GM19397 (cell line): ENCODE results near the gene TUBGCP5.
"Not testable (repeated sequence)": the region's sequence is repeated elsewhere in the genome, so short reads cannot be mapped to it uniquely, and the experiment has no call there.

Experiments used
- ATAC-seq: cut with Tn5 transposase; IDR thresholded peaks from one replicate; pipeline ENCODE4 v1.9.1; 2021; ENCODE audit warnings: mild to moderate bottlenecking, moderate library complexity; ENCODE audit not compliant: unreplicated experiment

TUBGCP5 gene

DNA sequence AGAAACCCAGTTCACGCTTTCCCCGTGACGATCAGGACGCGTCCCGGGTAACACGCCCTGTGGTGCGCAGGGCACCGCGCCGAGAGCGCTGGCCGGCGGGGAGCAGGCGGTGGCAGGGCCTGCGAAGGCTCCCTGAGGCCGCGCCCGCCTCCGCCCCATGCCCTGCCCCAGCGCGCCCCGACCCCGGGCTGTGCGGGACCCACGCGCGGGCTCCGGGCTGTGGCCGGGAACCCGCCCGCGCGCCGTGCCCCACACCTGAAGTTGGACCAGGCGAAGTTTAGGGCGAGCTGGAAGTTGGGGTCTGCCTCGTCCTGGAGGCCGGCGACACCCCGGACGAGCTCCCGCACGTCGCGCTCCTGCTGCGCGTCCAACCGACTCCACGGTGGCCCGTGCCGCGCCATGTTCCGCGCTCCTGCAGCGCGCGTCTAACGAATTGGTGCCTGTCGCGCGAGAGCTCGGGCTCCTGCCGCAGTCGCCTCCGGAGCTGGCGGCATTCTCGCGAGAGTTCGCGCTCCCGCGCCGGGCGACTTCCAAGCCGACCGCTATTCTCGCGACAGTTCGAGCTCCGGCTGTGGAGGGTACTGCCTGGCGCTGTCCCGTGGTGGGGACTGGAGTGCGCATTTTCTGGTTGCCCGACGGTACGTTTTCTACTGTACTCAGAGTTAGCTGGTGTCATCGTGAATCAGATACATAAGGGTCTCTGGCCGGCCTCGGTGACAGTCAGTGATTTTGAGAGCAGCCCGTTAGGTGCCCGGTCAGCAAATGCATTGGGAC lies at the start of gene TUBGCP5:
Gene TUBGCP5, minus strand, starts transcription at position 427 of the 774 bp plus-strand sequence. Its CDS starts 26 bp downstream, at position 401.
- ATAC-seq = peak; percentile 93

DNA sequence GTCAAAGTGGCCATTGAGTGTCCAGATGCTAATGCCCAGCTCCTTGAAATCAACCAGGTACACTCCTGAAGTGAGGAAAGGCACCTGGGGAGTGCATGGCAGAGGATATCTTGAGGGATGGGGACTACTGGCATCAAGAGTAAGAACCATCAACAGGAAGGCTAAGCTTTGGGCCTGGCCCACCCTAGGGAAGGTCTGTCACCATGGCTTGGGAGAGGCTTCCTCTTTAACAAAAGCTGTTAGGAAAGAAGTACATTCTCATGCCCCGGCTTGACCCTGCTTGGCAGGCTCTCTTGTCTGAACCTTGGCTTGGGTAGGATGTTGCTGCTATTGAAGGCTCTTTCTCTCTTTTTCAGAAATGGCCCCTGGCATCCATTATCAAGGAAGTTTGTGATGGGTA lies 43.7 kb upstream of the TUBGCP5 start:
- ATAC-seq = no peak

DNA sequence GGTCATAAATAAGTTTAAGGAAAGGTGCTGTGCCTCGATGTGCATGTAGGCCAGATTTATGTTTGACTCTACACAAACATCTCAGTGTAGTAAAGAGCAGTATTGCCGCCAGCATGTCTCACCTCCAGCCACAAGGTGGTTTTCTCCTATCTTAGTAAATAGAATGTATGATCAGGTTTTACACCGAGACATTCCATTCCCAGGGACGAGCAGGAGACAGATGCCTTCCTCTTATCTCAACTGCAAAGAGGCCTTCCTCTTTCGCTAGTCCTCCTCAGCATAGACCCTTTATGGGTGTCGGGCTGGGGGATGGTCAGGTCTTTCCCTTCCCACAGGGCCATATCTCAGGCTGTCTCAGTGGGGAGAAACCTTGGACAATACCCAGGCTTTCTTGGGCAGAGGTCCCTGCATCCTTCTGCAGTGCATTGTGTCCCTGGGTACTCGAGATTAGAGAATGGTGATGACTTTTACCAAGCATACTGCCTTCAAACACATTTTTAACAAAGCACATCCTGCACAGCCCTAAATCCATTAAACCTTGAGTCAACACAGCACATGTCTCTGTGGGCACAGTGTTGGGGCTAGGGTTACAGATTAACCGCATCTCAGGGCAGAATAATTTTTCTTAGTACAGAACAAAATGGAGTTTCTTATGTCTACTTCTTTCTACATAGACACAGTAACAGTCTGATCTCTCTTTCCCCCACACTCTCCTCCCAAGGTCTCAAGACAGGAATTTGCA lies 42.8 kb upstream of the TUBGCP5 start:
- not testable (repeated sequence) for ATAC-seq

DNA sequence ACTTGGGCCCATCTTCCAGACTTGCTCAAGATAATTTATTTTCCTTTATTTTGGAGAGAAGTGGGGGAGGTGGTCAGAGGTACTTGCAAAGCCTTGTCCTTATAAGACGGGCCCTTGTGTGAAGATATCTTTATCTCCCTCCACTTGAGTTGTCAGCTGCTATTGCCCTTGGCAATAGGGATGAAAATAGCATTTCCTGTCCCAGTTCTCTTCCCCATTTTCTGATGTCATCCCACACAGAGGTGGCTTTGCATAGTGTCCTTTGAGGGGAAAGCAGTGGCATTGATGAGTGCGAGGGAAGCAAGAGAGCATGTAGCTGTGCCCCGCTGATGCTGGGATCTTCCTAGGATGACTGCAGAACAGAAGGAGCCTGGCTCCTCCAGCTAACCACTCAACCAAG lies 41.9 kb upstream of the TUBGCP5 start:
- ATAC-seq = no peak

DNA sequence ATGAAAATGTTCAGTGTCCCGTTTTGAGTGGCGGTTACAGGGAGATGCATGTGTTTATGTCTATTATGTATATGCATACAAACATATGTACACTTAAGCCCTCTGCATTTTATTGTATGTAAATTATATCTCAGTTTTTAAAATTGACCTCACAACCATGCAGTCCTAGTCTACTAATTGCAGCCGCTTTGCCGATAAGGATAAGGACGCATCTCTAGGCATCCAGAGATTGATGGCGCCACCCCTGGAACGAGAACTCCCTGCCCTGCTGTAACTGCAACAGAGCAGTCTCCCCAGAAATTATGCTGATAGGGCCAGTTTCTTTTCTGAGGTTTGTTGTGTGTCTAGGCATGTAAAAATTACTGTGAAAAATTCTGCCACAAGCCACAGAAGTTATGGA lies 40.4 kb upstream of the TUBGCP5 start:
- ATAC-seq = no peak

DNA sequence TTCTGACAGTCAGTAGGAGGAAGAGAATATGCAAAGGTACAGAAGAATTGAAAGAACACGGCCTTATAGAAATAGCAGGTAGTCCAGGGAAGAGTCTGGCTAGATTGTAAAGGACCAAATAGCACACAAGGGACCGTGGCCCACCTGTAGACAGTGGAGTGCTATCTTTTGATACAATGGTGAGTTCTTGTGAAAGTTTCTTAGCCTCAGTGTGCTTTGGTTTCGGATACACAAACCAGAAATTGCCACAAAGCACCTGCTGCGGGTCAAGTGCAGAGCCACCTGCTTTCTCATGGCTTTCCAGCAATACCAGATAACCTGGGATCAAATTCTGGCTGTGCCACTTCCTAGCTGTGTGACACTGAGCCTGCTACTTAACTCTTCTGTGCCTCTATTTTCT lies 36.6 kb upstream of the TUBGCP5 start:
- ATAC-seq = no peak

DNA sequence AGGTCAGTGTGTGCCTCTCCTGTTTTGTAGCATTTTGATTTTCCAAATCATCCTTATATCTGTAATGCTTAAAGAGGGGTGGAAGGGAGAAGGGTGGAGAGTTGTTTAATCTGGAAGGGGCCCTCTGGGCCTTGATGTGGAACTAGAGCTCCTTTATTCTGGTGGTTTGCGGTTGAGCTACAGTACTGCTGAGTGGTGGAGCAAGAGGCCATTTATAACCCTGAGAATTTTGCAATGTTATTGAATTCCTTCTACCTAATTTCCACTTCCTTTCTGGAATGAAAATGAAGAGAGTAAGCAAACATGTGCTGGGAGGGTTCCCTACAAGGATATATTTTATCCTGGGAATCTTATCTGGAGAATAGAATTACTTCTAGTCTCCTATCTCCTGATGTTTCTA lies 35.3 kb upstream of the TUBGCP5 start:
- ATAC-seq = no peak

DNA sequence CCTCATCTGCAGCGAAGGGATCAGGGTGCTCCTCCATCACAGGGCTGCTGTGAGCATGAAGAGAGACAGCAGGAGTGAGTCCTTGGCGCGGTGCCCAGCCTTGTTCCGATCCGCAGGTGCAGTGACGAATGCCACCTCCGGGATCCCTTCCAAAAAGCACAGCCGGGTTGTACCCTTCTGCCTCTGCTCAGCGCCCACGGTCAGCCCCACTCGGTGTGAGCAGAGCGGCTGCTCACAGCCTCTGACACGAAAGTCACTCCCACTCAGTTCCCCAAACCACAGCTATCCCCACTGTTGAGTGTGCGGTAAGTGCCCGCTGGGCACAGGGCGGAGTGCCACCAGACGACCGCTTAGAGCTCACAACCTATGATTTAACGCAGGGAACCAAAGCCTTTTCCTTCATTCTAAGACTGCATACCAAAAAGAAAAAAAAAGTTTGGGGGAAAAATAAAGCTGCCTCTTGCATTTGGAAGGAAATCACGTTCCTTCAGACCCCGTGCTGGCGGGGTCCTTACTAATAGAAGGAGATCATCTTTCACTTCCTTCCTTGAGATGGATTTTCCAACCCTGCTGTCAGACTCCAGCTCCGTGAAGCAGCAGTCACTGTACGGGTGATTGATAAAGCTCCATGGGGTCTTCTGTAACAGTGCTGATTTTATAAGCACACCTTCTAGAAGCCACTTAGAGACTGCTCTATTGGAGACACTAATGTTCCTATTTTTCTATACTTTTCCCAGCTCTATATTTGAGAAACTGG lies 34.7 kb upstream of the TUBGCP5 start:
- no peak for ATAC-seq

DNA sequence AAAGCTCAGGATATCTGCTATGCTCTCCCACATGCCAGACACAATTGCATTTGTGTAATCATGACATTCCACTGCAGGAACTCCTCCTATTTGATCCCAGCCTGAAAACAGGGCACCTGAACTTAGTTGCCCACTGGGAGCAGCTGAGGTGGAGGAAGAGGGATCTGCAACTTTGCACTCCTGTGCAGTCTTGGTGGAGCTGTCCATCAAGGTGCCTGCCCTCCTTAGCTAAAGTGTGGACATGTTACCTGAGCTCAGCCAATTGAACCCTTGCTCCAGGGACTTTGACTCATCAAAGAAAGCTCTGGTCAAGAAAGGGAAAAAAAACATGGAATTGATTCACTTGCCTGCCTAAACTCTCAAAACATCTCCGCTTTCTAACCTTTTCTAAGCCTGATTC lies 33.3 kb upstream of the TUBGCP5 start:
- no peak for ATAC-seq

DNA sequence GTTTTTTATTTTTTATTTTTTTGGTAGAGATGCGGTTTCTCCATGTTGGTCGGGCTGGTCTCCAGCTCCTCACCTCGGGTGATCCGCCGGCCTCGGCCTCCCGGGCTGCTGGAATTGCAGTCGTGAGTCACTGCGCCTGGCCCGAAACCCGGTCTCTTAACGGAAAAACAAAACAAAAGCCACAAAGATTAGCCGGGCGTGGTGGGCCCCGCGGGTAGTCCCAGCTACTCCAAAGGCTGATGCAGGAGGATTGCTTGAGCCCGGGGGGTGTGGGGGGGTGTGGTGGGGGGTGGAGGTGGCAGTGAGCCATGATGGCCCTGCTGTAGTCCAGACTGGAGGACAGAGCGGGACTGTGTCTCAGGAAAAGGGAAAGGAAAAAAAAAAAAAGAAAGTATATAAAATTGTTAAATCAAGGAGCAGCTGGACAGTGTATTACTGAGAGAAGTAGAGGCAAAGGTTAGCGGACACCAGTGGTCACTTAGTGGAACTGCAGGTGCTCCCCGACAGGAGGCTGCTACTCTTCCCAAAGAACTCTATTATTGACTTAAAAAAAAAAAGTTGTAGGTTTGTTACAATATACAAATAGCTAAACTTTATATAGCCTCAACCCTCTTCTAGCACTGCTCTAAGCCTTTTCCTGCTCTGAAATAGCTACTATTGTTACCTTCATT lies 30.3 kb upstream of the TUBGCP5 start:
- ATAC-seq = no peak

DNA sequence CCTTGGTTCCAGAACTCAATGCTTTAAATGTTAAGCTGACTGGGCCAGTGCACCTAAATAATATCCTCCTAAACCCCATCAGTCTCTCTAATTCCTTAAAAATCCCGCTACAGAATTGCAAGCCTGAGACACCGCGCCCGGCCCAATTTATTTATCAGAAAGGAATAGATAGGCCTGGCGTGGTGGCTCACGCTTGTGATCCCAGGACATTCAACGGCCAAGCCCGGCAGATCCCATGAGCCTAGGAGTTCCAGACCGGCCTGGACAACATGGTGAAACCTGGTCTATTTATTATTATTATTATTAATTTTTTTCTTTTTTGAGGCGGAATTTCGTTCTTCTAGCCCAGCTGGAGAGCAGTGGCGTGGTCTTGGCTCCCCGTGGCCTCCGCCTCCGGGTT lies 28.0 kb upstream of the TUBGCP5 start:
- ATAC-seq = no peak

DNA sequence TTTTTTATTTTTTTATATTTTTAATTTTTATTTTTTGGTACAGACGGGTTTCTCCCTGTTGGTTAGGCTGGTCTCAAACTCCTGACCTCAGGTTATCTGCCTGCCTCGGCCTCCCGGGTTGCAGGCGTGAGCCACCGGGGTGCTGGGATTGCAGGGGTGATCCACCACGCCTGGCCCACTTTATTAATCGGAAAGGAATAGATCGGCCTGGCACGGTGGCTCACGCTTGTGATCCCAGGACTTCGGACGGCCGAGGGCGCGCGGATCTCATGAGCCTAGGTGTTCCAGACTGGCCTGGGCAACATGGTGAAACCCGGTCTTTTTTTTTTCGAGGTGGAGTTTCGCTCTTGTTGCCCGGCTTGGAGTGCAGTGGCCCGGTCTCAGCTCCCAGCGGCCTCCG lies 26.5 kb upstream of the TUBGCP5 start:
- ATAC-seq = no peak

DNA sequence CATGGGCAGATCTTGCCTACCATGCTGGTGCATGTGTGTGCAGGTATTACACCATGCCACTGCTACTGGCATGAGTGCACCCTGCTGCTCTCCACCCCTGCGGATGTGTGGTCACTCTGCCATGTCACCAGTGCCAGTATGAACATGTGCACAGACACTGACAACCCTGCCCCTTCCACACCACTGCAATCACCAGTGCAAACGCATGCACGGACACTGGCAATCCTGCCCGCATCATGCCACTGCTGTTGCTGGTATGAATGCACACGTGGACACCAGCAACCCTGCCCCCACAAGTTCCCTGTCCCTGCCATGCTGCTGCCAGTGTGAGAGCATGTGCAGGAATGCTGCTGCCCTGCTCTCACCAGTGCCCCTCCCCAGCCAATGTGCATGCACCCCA lies 24.8 kb upstream of the TUBGCP5 start:
- no peak for ATAC-seq

DNA sequence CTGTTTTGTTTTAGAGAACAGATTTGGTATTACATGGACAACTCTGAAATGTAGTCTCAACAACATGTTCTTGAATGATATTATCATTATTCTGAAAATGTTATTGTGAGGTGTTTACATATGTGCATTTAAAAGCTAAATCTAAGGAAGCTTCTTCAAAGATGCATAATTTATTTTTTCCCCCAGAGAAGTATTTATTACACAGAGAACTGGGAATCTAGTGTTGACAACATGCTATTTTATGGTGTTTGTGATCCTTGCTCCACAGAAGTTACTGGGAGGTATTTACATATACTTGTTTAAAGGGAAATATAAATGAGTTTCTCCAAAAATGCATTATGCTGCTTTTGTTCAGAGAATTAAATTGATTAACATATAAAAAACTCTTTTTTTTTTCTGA lies 18.3 kb upstream of the TUBGCP5 start:
- ATAC-seq = no peak

DNA sequence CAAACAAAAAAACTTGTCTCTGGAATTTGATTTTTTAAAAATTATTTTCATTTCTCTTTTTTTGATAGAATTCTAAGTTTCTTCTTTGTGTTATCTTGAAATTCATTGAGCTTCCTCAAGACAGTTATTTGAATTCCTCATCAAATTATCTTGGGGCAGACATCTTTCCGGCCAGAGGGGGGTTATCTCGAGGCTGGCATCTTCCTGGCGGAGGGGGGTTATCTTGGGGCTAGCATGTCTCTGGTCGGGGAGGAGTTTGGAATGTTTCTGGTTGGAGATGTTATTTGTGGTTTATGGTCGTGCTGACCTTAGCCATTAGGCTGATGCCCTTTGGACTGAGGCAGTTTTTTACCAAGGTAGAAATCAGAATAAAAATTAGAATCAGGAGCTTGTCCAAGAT lies 15.9 kb upstream of the TUBGCP5 start:
- ATAC-seq = no peak

DNA sequence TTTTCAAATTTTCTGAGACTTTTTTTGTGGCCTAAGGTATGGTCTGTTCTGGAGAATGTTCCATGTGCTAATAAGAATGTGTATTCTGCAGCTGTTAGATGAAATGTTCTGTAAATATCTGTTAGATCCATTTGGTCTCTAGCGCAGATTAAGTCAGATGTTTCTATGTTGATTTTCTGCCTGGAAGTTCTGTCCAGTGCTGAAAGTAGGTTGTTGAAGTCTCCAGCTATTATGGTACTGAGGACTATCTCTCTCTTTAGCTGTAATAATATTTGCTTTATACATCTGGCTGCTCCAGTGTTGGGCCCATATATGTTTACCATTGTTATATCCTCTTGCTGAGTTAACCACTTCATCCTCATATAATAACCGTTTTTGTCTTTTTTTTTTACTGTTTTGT lies 13.2 kb upstream of the TUBGCP5 start:
- ATAC-seq = no peak

DNA sequence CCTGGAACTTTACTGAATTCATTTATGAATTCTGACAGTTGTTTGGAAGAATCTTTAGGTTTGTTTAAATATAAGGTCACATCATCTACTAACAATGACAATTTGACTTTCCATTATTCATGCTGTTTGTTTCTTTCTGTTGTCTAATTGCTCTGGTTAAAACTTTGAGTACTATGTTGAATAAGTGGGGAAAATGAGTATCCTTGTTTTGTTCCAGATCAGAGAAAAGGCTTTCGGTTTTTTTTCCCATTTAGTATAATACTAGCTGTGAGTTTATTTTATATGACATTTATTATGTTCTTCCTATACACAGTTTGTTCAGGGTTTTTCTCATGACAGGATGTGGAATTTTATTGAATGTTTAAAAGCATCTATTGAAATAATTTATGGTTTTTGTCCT lies 11.3 kb upstream of the TUBGCP5 start:
- ATAC-seq = no peak

DNA sequence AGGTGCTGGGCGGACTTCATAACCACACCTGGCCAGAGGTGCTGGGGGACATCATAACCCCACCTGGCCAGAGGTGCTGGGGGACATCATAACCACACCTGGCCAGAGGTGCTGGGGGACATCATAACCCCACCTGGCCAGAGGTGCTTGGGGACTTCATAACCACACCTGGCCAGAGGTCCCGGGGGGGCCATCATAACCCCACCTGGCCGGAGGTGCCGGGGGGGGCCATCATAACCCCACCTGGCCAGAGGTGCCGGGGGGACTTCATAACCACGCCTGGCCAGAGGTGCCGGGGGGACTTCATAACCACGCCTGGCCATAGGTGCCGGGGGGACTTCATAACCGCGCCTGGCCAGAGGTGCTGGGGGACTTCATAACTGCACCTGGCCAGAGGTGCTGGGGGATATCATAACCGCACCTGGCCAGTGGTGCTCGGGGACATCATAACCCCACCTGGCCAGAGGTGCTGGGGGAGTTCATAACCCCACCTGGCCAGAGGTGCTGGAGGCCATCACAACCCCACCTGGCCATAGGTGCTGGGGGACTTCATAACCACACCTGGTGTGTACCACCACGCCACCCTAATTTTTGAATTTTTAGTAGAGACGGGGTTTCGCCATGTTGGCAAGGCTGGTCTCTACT lies 10.7 kb upstream of the TUBGCP5 start:
- no peak for ATAC-seq

DNA sequence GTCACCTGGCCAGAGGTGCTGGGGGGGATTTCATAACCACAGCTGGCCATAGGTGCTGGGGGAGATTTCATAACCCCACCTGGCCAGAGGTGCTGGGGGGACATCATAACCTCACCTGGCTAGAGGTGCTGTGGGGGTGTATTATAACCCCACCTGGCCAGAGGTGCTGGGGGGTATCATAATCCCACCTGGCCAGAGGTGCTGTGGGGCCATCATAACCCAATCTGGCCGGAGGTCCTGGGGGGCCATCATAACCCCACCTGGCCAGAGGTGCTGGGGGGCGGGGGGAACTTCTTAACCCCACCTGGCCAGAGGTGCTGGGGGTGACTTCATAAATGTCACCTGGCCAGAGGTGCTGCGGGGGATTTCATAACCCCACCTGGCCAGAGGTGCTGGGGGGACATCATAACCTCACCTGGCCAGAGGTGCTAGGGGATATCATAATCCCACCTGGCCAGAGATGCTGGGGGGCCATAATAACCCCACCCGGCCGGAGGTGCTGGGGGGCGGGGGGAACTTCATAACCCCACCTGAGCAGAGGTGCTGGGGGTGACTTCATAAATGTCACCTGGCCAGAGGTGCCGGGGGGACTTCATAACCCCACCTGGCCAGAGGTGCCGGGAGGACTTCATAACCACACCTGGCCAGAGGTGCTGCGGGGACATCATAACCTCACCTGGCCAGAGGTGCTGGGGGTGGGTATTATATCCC lies 9.4 kb upstream of the TUBGCP5 start:
- not testable (repeated sequence) for ATAC-seq

DNA sequence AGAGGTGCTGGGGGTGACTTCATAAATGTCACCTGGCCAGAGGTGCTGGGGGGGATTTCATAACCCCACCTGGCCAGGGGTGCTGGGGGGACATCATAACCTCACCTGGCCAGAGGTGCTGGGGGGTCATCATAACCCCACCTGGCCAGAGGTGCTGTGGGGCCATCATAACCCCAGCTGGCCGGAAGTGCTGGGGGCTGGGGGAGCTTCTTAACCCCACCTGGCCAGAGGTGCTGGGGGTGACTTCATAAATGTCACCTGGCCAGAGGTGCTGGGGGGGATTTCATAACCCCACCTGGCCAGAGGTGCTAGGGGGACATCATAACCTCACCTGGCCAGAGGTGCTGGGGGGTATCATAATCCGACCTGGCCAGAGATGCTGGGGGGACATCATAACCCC lies 4.6 kb upstream of the TUBGCP5 start:
- not testable (repeated sequence) for ATAC-seq
